Right forelimb (tissue), 1 donor: ENCODE measurements around the gene PNMA1.

ENCODE experiments used
- DNase-seq: peaks from one replicate; pipeline ENCODE4 v3.0.0-alpha.2; 2018

Gene PNMA1

DNA sequence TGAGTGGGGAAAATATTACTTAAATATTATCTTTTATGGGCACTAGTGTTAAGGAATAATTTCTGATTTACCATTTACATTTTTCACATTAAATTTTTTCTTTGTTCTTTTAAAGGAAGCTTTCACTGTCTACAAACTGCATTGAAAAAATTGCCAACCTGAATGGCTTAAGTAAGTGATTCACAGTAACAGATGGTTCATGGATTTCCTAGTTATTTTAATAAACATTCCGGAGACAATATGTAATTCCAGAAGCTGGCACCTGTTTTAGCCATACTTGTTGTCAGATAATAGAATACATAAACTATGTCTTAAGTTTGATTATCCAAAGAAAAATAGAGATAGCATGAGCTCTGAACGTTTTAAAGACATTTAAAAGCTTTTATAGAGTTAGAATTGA, 52.3 kb downstream of the PNMA1 start:
- no peak for DNase-seq
